ENCODE data around the gene SND1.

- TF ChIP-seq SP1 (IDR thresholded peaks at IDR 0.05) = no peak
- no peak for TF ChIP-seq BHLHE40 (IDR thresholded peaks at IDR 0.05; ENCODE audit: borderline replicate concordance)
- TF ChIP-seq NFRKB (IDR thresholded peaks at IDR 0.05) = no peak
- no peak for TF ChIP-seq CTBP1 (IDR thresholded peaks at IDR 0.05; ENCODE audit: borderline replicate concordance)
- no peak for TF ChIP-seq FOXA1 (IDR thresholded peaks at IDR 0.05)
- no peak for TF ChIP-seq SUZ12 (IDR thresholded peaks at IDR 0.05)
- no peak for TF ChIP-seq TARDBP (IDR thresholded peaks at IDR 0.05)
- no peak for TF ChIP-seq ARNT (IDR thresholded peaks at IDR 0.05)
- TF ChIP-seq L3MBTL2 (conservative IDR thresholded peaks at IDR 0.05) = no peak
- TF ChIP-seq FOXK2 (IDR thresholded peaks at IDR 0.05) = no peak
- no peak for TF ChIP-seq HDGF (IDR thresholded peaks at IDR 0.05; ENCODE audit: borderline replicate concordance)
- no peak for TF ChIP-seq FOXM1 (IDR thresholded peaks at IDR 0.05; ENCODE audit: borderline replicate concordance)
These were observed 58.6 kb downstream of the SND1 start for GRCh38 chr7:127710635-127711034.
